ENCODE measurements around the gene BOD1L1. TPM values are rescaled to one million over a fixed set of nuclear protein-coding genes. Genes with fewer than 3 reads are reported as not detected.

Gene BOD1L1
- total RNA-seq, 6 donors from 2014 or later = 33.1 to 88.0 (median 37.9) TPM

- Histone ChIP-seq H3K4me1 (peaks cover 29 to 49% (median 35%) of the 10 kb centered on the region in 4 donors), H3K4me3 (no peak overlapping the region), H3K27me3 (peaks cover 2 to 95% (median 56%) of the 10 kb centered on the region in 4 donors), H3K27ac (no peak overlapping the region), H3K36me3 (no peaks in the 10 kb centered on the region), H3K9me3 (no peaks in the 10 kb centered on the region)
- 8 to 12% methylated on average over 41 to 42 of the region's 42 CpGs for WGBS, 2 donors
- no peak for DNase-seq
- no peak for ATAC-seq (ENCODE audit: low FRiP score in 2 of 2)
- TF ChIP-seq CTCF (IDR thresholded peaks at IDR 0.05) (no peak), EP300 (IDR thresholded peaks at IDR 0.05) (no peak), POLR2A (IDR thresholded peaks at IDR 0.05) (no peak), POLR2AphosphoS5 (IDR thresholded peaks at IDR 0.05) (no peak)
These were observed 87.7 kb downstream of the BOD1L1 start for GRCh38 chr4:13539619-13540445.

GRCh38 chr4:13539047-13539618 is 88.4 kb downstream of the BOD1L1 start:
- Histone ChIP-seq H3K27ac (no peak overlapping the region), H3K9me3 (no peaks in the 10 kb centered on the region), H3K27me3 (peaks cover 2 to 95% (median 53%) of the 10 kb centered on the region in 4 donors), H3K36me3 (no peaks in the 10 kb centered on the region), H3K4me1 (peaks cover 22 to 49% (median 28%) of the 10 kb centered on the region in 4 donors), H3K4me3 (no peak overlapping the region)
- WGBS, 2 donors = 7 to 8% methylated on average over 23 of the region's 23 CpGs
- no peak for TF ChIP-seq POLR2A (IDR thresholded peaks at IDR 0.05)
- TF ChIP-seq CTCF (IDR thresholded peaks at IDR 0.05) = no peak
- no peak for TF ChIP-seq EP300 (IDR thresholded peaks at IDR 0.05)
- no peak for TF ChIP-seq POLR2AphosphoS5 (IDR thresholded peaks at IDR 0.05)
- DNase-seq = peak in 1 of 2 donors; percentile 71
- ATAC-seq (ENCODE audit: low FRiP score in 2 of 2) = no peak

GRCh38 chr4:13538427-13538973 is 89.0 kb downstream of the BOD1L1 start:
- 17 to 18% methylated on average over 16 of the region's 16 CpGs for WGBS, 2 donors
- ATAC-seq (ENCODE audit: low FRiP score in 2 of 2) (no peak), DNase-seq (no peak)
- Histone ChIP-seq H3K27ac (no peak overlapping the region), H3K4me1 (peaks cover 16 to 44% (median 22%) of the 10 kb centered on the region in 4 donors), H3K9me3 (no peaks in the 10 kb centered on the region), H3K4me3 (no peak overlapping the region), H3K36me3 (no peaks in the 10 kb centered on the region), H3K27me3 (peaks cover 0 to 90% (median 49%) of the 10 kb centered on the region in 4 donors)
- TF ChIP-seq CTCF (IDR thresholded peaks at IDR 0.05) (no peak), EP300 (IDR thresholded peaks at IDR 0.05) (no peak), POLR2AphosphoS5 (IDR thresholded peaks at IDR 0.05) (no peak), POLR2A (IDR thresholded peaks at IDR 0.05) (no peak)

GRCh38 chr4:13537832-13538177 is 89.7 kb downstream of the BOD1L1 start:
- ATAC-seq (ENCODE audit: low FRiP score in 2 of 2) = no peak
- WGBS, 2 donors = 6 to 11% methylated on average over 8 to 10 of the region's 10 CpGs
- DNase-seq = no peak
- TF ChIP-seq POLR2AphosphoS5 (IDR thresholded peaks at IDR 0.05) (no peak), POLR2A (IDR thresholded peaks at IDR 0.05) (no peak), CTCF (IDR thresholded peaks at IDR 0.05) (no peak), EP300 (IDR thresholded peaks at IDR 0.05) (no peak)
- no peaks in the 10 kb centered on the region for H3K9me3 ChIP-seq
- peaks cover 16 to 41% (median 21%) of the 10 kb centered on the region in 4 donors for H3K4me1 ChIP-seq
- no peaks in the 10 kb centered on the region for H3K36me3 ChIP-seq
- no peak overlapping the region for H3K4me3 ChIP-seq
- peaks cover 0 to 88% (median 46%) of the 10 kb centered on the region in 4 donors for H3K27me3 ChIP-seq
- H3K27ac ChIP-seq = no peak overlapping the region

Measured in upper lobe of left lung (tissue), 6 donors.